ENCODE measurements around the gene DNM3.
A peak's percentile ranks its signal among the peaks of the same experiment; 100 is the strongest.

The DNM3 gene

DNA sequence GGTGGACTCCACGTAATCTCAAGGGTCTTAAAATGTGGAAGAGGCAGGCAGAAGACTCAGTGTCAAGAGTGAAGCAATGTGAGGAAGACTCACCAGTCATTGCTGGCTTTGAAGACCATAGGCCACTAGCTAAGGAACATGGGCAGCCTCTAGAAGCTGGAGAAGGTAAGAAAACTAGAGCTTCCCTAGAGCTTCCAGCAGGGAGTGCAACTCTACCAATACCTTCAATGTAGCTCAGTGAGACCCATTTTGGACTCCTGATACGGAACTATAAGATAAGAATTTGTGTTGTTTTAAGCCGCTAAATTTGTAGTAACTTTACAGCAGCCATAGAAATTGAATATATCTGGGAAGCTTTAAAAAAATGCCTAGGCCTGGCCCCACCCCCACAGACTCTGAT lies 41.0 kb upstream of the DNM3 start:
- H3K36me3 ChIP-seq (ENCODE audit: low read depth): peaks cover 22% of the 10 kb centered on the region
- TF ChIP-seq, protein P1, sequence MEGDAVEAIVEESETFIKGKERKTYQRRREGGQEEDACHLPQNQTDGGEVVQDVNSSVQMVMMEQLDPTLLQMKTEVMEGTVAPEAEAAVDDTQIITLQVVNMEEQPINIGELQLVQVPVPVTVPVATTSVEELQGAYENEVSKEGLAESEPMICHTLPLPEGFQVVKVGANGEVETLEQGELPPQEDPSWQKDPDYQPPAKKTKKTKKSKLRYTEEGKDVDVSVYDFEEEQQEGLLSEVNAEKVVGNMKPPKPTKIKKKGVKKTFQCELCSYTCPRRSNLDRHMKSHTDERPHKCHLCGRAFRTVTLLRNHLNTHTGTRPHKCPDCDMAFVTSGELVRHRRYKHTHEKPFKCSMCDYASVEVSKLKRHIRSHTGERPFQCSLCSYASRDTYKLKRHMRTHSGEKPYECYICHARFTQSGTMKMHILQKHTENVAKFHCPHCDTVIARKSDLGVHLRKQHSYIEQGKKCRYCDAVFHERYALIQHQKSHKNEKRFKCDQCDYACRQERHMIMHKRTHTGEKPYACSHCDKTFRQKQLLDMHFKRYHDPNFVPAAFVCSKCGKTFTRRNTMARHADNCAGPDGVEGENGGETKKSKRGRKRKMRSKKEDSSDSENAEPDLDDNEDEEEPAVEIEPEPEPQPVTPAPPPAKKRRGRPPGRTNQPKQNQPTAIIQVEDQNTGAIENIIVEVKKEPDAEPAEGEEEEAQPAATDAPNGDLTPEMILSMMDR (IDR thresholded peaks at IDR 0.05; ENCODE audit: poor library complexity, severe bottlenecking): no peak
- no peak for DNase-seq (ENCODE audit: low spot score)
- H3K27ac ChIP-seq (ENCODE audit: poor library complexity, severe bottlenecking): no peak overlapping the region
- no peaks in the 10 kb centered on the region for H3K9me3 ChIP-seq (ENCODE audit: severe bottlenecking)
- H3K4me3 ChIP-seq (ENCODE audit: severe bottlenecking): no peak overlapping the region
- no peaks in the 10 kb centered on the region for H3K27me3 ChIP-seq (ENCODE audit: insufficient read depth, poor library complexity, severe bottlenecking)
- no peaks in the 10 kb centered on the region for H3K4me1 ChIP-seq (ENCODE audit: insufficient read depth, poor library complexity, severe bottlenecking)
- no peak for ATAC-seq (ENCODE audit: low read depth)

DNA sequence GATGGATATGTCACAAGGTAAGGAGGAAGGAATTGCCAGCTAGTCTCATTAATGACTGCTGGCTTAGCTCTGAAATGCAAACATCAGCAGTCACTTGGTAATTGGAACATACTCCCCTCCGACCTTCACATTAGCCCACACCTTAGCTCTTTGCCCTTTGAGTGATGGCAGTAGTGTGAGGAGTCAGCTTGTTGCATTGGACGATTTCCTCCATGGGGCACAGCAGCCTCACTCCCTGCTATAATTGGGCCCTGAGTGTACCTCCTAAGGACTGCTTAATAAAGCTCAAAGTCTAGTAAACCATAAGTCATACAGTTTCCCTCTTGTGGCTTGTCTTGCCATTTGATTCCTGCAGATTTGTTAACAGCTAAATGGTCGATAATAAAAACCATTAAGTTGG lies 40.4 kb upstream of the DNM3 start:
- H3K36me3 ChIP-seq (ENCODE audit: low read depth): peaks cover 18% of the 10 kb centered on the region
- TF ChIP-seq, protein P1 (IDR thresholded peaks at IDR 0.05; ENCODE audit: poor library complexity, severe bottlenecking): no peak
- H3K27me3 ChIP-seq (ENCODE audit: insufficient read depth, poor library complexity, severe bottlenecking): no peaks in the 10 kb centered on the region
- no peak for ATAC-seq (ENCODE audit: low read depth)
- no peaks in the 10 kb centered on the region for H3K4me1 ChIP-seq (ENCODE audit: insufficient read depth, poor library complexity, severe bottlenecking)
- DNase-seq (ENCODE audit: low spot score): no peak
- no peak overlapping the region for H3K4me3 ChIP-seq (ENCODE audit: severe bottlenecking)
- no peak overlapping the region for H3K27ac ChIP-seq (ENCODE audit: poor library complexity, severe bottlenecking)
- H3K9me3 ChIP-seq (ENCODE audit: severe bottlenecking): no peaks in the 10 kb centered on the region

DNA sequence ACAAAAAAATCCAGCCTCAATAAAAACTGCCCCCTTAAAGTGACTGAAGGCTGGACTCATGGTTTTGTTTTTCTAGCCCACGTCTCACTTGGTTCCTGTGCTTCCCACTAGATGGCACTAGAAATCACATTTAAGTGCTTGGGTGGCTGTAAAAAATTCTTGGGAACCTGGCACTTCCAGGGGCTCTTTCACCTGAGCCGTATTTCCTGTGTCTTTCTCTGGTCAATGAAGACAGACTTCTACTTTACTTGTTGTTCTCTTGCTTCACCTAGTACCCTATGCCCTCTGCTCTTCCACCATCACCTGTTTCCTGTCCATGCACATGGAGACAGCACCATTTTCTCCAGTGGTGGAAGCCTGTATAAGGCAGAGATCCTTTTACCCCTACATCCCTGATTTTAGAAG lies 39.8 kb upstream of the DNM3 start:
- no peaks in the 10 kb centered on the region for H3K9me3 ChIP-seq (ENCODE audit: severe bottlenecking)
- no peak overlapping the region for H3K27ac ChIP-seq (ENCODE audit: poor library complexity, severe bottlenecking)
- H3K4me3 ChIP-seq (ENCODE audit: severe bottlenecking): no peak overlapping the region
- no peaks in the 10 kb centered on the region for H3K27me3 ChIP-seq (ENCODE audit: insufficient read depth, poor library complexity, severe bottlenecking)
- TF ChIP-seq, protein P1 (IDR thresholded peaks at IDR 0.05; ENCODE audit: poor library complexity, severe bottlenecking): peak; percentile 86
- H3K4me1 ChIP-seq (ENCODE audit: insufficient read depth, poor library complexity, severe bottlenecking): no peaks in the 10 kb centered on the region
- DNase-seq (ENCODE audit: low spot score) (no peak), ATAC-seq (ENCODE audit: low read depth) (peak; percentile 57)
- peaks cover 12% of the 10 kb centered on the region for H3K36me3 ChIP-seq (ENCODE audit: low read depth)

DNA sequence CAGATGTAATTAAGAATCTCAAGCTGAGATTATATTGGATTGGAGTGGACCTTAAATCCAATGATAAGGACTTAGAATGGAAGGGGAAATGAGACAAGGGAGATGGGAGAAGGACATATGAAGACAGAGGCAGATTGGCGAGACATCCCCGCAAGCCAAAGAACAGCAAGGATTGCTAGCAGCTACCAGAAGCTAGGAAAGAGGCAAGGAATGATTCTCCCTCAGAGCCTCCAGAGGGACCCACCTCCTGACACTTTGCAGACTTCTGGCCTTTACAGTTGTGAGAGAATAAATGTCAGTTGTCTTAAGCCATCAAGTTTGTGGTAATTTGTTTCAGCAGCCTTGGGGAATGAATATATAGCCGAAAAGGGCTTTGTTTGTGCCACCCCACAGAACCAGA lies 39.1 kb upstream of the DNM3 start:
- no peak for DNase-seq (ENCODE audit: low spot score)
- no peaks in the 10 kb centered on the region for H3K4me1 ChIP-seq (ENCODE audit: insufficient read depth, poor library complexity, severe bottlenecking)
- peaks cover 5% of the 10 kb centered on the region; the same call in 1 of the 2 replicates for H3K36me3 ChIP-seq (ENCODE audit: low read depth)
- H3K9me3 ChIP-seq (ENCODE audit: severe bottlenecking): no peaks in the 10 kb centered on the region
- TF ChIP-seq, protein P1 (IDR thresholded peaks at IDR 0.05; ENCODE audit: poor library complexity, severe bottlenecking): no peak
- H3K27me3 ChIP-seq (ENCODE audit: insufficient read depth, poor library complexity, severe bottlenecking): no peaks in the 10 kb centered on the region
- no peak overlapping the region for H3K27ac ChIP-seq (ENCODE audit: poor library complexity, severe bottlenecking)
- no peak overlapping the region for H3K4me3 ChIP-seq (ENCODE audit: severe bottlenecking)
- no peak; the same call in 2 of the 3 replicates for ATAC-seq (ENCODE audit: low read depth)

DNA sequence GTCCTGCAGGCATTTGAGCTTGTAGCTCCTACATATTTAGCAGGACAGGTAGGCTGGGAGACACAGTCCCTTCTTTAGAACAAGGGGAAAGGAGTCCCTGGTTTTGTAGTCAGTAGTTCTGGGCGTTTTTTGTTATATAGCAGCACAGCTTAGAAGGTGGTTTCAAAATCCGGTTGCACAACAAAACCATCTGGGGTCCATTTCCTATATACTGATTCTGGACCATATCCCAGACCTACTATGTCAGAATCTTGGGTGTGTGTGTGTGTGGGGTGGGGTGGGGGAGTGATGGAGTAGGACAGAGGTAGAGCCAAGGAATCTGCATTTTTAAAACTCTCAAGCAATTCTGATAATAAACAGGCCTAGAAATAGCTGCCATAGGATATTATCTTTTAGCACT lies 38.3 kb upstream of the DNM3 start:
- Histone ChIP-seq H3K4me1 (ENCODE audit: insufficient read depth, poor library complexity, severe bottlenecking) (no peaks in the 10 kb centered on the region), H3K27ac (ENCODE audit: poor library complexity, severe bottlenecking) (no peak overlapping the region), H3K4me3 (ENCODE audit: severe bottlenecking) (no peak overlapping the region), H3K36me3 (ENCODE audit: low read depth) (no peaks in the 10 kb centered on the region), H3K9me3 (ENCODE audit: severe bottlenecking) (no peaks in the 10 kb centered on the region), H3K27me3 (ENCODE audit: insufficient read depth, poor library complexity, severe bottlenecking) (no peaks in the 10 kb centered on the region)
- TF ChIP-seq, protein P1 (IDR thresholded peaks at IDR 0.05; ENCODE audit: poor library complexity, severe bottlenecking): no peak
- DNase-seq (ENCODE audit: low spot score) (no peak), ATAC-seq (ENCODE audit: low read depth) (no peak)
